GM12892 (cell line): ENCODE measurements around the gene CLDN6.

Experiments
- POLR2A ChIP-seq: IDR thresholded peaks from 2 replicates; pipeline ENCODE4 v1.6.1; 2011; ENCODE audit warnings: low read depth, low read length, control low read depth
- POLR2AphosphoS5 ChIP-seq: IDR thresholded peaks from 2 replicates; pipeline ENCODE4 v1.6.1; 2011; ENCODE audit warnings: low read depth, low read length, control low read depth
- TAF1 ChIP-seq: IDR thresholded peaks from 2 replicates; pipeline ENCODE4 v1.6.1; 2011; ENCODE audit warnings: low read depth, mild to moderate bottlenecking, control low read depth, low read length, borderline replicate concordance

DNA sequence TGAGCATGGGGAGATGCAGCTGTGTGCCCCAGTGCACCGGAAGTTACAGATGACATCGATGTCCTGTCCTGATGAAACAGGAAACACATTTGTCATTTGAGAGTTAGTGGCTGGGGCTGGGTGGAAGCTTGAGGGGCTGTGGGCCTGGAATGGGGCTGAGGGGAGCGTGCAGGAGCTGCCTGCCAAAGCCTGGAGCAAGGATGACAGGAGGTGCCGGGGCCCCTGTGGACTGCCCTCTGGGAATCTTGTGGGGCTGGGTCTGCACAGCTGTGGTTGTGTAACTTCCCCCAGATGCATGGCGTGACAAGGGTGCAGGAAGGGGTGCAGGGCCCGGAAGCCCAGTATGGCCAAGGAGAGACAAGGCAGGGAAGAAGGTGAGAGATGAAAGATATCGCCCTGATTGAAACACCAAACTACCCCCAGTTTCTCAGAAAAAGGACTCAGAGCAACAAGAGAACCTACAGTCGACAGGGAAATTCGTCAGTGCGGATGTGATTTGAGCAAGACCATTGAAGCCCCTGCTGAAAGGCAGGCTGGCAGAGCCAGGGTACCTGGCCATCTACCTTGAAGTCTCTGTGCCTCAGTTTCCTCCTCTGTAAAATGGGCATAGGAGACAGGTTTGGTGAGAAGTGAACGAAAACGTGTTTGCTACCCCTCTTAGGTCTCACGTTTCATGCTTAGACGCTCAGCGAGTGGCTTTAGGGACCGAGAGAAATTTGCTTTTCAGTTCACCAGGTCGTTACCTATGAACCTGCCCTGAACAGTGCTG is 37.2 kb upstream of the CLDN6 start:
- TF ChIP-seq TAF1 (no peak), POLR2AphosphoS5 (no peak), POLR2A (no peak)
